HG03469 (cell line): Measurements from ENCODE around the gene HNRNPH3.
"Not testable (repeated sequence)": the region's sequence is repeated elsewhere in the genome, so short reads cannot be mapped to it uniquely, and the experiment has no call there.

Experiments used
- ATAC-seq: cut with Tn5 transposase; IDR thresholded peaks from one replicate; pipeline ENCODE4 v1.9.1; 2021; ENCODE audit warnings: mild to moderate bottlenecking, moderate library complexity, moderate number of reproducible peaks; ENCODE audit not compliant: unreplicated experiment

The HNRNPH3 gene

GRCh38 chr10:68331455-68332258 is at the start of gene HNRNPH3:
Gene HNRNPH3, plus strand, starts transcription at chr10:68332064. Its CDS starts 5,158 bp downstream, at chr10:68337222.
- peak; percentile 67 for ATAC-seq

DNA sequence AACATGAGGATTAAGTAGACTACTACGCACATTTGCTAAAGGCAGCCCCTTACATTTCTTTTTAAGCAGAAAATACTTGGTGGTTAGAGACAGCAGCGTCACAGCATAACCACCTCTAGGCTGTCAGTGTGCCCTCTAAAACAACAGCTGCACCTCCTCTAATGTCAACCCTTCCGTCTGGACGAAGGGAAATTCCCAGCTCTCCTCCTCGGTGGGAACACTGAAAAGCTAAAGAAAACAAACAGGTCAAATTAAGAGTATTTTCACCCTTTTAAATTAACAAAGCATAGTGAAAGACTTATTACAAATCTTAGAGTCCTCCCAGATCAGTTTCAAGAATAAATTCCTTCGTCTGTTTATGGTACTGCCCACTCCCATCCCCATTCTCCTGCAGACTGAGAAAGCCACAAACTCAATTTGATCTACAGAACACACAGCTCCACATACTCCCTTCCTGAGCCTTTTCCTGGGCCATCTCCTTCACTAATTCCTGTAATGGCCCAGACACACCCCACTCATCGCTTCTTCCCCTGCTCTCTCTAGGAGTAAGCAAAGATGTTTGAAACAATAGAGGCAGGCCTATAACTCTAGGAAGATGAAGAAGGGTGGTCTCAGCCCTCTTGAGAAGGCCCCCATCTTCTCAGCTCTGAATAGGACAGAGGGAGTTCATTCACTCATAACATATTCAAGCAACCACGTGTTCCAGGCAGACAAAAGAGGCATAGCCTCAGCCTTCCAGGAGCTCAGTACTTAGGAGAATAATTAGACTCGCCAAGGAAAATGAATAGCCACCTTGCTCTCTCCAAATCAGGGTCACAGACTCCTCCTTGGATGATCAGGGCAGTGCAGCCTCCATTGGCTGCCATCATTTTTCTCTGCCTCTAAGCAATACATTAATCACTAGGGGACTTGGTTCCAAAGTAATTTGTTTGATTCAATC is 47.5 kb upstream of the HNRNPH3 start:
- ATAC-seq = no peak

DNA sequence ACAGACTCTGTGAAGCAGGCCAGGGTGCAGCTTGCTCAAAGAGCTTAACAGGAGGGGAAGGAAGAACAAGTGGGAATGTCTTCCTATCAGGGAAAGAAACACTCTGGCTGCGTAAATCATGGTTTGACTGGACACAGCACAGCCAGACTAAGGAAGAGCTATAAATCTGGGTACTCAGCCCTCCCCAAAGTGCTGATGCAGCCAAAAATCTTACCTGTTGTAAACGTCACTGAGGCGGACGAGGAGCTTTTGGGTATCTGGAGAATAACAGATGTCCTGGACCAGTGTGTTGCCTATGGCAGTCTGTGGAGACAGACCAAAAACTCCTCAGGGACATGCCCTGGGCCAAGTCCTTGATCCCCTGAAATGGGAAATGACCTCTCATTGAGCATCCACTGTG is 43.1 kb upstream of the HNRNPH3 start:
- ATAC-seq = no peak

DNA sequence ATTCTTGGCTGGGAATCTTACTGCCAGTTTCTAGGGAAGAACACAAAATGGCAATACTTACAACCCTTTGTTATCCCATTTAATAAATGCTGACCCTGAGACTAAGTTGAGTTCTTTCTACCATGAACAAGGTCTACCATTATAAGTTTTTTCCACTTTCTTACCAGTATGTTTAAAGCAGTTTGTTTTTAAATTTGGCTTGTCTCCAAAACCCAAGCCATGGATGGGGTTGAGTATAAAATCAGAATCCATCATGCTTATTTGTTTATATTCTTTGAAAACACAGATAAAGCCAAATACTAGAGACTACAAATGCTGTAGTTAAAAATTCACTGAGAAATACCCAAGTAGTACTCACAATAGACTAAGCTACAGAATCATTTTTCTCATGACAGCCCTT is 41.1 kb upstream of the HNRNPH3 start:
- no peak for ATAC-seq

GRCh38 chr10:68296843-68297663 is 34.8 kb upstream of the HNRNPH3 start:
- ATAC-seq = no peak

DNA sequence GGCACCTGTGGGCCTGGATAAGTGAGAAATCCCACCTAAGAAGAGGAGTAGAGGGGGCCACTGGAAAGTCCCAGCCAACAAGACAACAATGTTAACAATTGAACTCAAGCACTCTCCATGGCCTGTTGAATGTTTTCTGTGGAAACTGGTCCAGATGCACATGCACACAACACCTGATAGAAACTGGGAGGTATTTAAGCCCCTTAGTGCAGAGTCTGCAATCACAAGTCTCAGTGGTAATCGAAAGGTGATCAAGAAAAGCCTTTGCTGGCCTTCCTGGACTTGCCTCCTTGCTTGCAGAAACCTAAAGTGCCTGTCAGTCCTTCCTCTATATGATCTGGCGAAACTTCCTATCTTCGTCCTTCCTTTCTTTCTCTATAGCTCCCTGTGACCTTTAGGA is 30.6 kb upstream of the HNRNPH3 start:
- ATAC-seq = no peak

- ATAC-seq = no peak
Observed at GRCh38 chr10:68301790-68302502, 29.9 kb upstream of the HNRNPH3 start.

GRCh38 chr10:68302503-68302823 is 29.4 kb upstream of the HNRNPH3 start:
- no peak for ATAC-seq

DNA sequence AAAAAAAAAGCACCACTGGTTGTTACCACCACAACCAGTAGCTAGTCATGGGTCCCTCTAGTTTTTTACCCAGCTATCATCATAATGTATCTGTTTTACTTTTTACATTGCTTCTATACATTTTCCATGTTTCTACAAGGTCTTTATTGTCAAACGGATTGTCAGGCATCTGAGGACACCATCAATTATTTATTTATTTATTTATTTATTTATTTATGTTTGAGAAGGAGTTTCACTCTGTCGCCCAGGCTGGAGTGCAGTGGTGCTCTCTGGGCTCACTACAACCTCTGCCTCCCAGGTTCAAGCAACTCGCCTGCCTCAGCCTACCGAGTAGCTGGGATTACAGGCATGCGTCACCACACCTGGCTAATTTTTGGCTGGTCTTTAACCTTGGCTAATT is 29.0 kb upstream of the HNRNPH3 start:
- no peak for ATAC-seq

DNA sequence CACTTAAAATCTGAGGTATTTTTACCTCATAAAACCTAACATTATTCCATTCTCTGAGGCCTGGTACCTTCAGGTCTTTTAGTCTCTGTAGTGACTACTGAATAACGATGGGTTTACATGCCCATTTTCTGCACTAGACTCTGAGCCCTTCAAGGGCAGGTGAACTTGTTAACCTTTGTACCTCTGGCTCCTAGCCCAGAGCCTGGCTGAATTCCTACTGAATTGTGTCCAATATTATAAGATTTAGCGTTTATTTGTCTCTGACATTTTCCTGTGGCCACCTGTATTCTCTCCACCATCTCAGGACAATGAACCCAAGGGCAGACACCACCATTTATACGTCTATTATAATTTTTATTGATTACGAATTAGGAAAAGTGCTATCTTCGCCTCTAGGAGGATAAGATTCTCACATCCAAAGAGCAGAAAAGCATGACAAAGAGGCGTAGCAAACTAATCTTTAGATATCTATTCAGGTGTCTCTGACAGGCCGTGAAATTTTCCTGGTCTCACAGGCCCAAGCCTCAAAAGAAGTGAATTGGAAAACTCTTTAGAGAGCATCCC is 27.9 kb upstream of the HNRNPH3 start:
- ATAC-seq = no peak

GRCh38 chr10:68305854-68306253 is 26.0 kb upstream of the HNRNPH3 start:
- no peak for ATAC-seq

- no peak for ATAC-seq
Observed at GRCh38 chr10:68310531-68310930, 21.3 kb upstream of the HNRNPH3 start.

DNA sequence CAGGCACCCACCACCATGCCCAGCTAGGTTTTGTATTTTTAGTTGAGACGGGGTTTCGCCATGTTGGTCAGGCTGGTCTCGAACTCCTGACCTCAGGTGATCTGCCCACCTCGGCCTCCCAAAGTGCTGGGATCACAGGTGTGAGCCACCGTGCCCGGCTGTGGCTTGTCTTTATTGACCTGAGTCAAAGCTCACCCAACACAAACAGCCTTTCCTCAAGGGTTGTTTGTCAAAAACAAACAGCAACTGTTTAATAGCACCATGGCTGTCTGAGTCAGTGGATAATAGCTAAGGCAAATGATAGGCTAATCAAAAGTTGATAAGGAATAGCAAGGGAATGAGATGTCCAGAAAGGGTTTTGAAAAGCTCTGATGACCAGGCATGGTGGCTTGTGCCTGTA is 16.9 kb upstream of the HNRNPH3 start:
- not testable (repeated sequence) for ATAC-seq

DNA sequence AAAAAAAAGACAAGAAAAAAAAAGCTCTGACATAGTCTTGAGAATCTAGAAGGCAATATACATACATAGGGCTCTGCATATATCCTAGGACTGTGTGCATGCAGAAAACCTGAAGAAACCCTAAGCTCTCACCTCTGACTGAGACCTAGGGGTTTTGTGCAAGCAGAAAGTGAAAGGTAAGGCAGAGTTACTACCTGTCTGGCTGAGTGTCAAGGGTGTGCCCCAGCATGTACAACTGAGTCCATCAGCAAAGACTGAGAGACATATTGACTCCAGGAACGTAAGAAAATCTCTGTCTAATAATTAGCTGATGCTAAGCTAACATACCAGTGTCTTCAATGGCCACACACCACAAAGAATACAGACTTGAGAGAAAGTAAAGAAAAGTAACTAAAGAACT is 16.3 kb upstream of the HNRNPH3 start:
- no peak for ATAC-seq

GRCh38 chr10:68318331-68319059 is 13.4 kb upstream of the HNRNPH3 start:
- ATAC-seq = no peak

GRCh38 chr10:68324396-68324795 is 7.5 kb upstream of the HNRNPH3 start:
- not testable (repeated sequence) for ATAC-seq

DNA sequence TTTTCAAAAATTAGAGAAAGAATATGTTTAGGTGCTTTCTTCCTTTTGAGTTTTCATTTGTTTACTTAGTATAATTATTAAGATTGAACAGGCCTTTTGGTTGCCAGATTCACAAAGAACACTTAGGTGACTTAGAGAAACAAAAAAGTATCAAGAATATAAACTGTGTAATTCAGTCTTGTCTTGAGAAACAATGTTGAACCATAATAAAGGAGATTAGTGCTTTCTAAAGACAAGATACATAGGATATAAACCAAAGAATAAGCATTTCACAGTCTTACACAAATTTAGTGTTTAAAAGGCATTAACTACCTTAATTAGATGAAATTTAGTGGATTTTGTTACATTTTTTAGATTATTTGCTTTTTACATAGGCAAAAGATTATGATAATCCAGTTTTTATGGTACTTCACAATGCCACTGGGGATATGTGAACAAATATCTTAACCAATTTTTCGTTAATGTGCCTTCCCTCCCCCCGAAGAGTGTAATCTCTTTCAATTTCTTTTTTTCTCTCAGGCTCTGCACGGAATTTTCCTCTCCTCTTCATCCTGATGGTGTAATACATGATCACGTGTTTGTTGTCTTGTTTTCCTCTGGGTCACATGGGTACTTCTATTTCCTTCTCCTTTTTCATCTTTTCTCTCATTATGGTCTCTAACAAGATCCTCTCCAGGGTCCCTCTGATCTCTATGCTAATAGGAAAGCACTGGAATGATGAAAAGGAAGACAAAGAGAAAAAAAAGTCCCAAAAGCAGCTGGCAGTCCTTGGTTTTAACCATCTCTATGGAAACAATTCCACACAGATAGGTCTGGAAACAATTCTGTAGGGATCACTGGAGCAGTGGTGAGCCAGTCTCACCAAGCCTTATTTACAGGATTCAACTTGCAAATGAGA is 3.7 kb upstream of the HNRNPH3 start:
- ATAC-seq = no peak

DNA sequence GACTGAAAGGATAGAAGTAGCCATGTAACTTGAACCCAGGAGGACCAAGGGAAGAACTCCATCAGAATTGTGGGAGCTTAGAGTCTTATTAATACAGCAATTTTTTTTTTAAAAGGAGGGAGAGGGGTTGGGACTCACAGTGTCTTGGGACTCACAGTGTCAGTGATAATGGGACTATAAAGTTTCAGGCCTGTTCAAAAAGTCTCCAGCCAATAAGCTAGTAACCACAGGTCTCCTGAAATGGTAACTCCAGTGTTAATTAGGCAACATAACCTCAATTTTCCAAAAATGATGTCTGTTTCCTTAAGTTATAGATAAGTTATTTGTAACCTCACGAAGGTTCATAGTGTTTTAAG is 2.4 kb upstream of the HNRNPH3 start:
- no peak for ATAC-seq
